NB4 (cell line): Measurements from ENCODE around the gene RAD51B.
"Not testable (repeated sequence)": the region's sequence is repeated elsewhere in the genome, so short reads cannot be mapped to it uniquely, and the experiment has no call there.

Experiments
- DNase-seq: peaks from one replicate; pipeline ENCODE4 v3.0.0; 2010; ENCODE audit warnings: low read depth
- H3K4me3 ChIP-seq: one replicate; pipeline ENCODE4 v1.5.1; 2011; ENCODE audit warnings: mild to moderate bottlenecking, low read depth, low read length, moderate library complexity
- CTCF ChIP-seq: IDR thresholded peaks from one replicate; pipeline ENCODE4 v1.5.1; 2012; ENCODE audit warnings: low read depth, low read length
- MAX ChIP-seq: IDR thresholded peaks from 2 replicates; pipeline ENCODE4 v1.6.1; 2011; ENCODE audit warnings: low read depth, low read length
- MYC ChIP-seq: IDR thresholded peaks from 2 replicates; pipeline ENCODE4 v1.6.1; 2011; ENCODE audit warnings: low read depth, low read length
- POLR2A ChIP-seq: IDR thresholded peaks from 2 replicates; pipeline ENCODE4 v1.6.1; 2011; ENCODE audit warnings: mild to moderate bottlenecking; ENCODE audit not compliant: insufficient read length; ENCODE audit errors: extremely low read depth

Gene RAD51B

GRCh38 chr14:67963960-67964812 is 144.6 kb downstream of the RAD51B start:
- no peak for DNase-seq
- TF ChIP-seq CTCF, result no peak
- TF ChIP-seq POLR2A, result no peak
- no peak for TF ChIP-seq MAX
- no peak for TF ChIP-seq MYC
- no peak overlapping the region for H3K4me3 ChIP-seq

- DNase-seq, result no peak
- H3K4me3 ChIP-seq, result no peak overlapping the region
- no peak for TF ChIP-seq POLR2A
- no peak for TF ChIP-seq MYC
- TF ChIP-seq CTCF, result no peak
- no peak for TF ChIP-seq MAX
Observed at GRCh38 chr14:67965696-67966095, 146.1 kb downstream of the RAD51B start.

- TF ChIP-seq MYC (no peak), CTCF (no peak), MAX (no peak), POLR2A (no peak)
- no peak overlapping the region for H3K4me3 ChIP-seq
- DNase-seq, result no peak
Observed at GRCh38 chr14:67967206-67967605, 147.6 kb downstream of the RAD51B start.

GRCh38 chr14:67967970-67968369 is 148.4 kb downstream of the RAD51B start:
- H3K4me3 ChIP-seq, DNase-seq: not testable (repeated sequence)

GRCh38 chr14:67970923-67971322 is 151.3 kb downstream of the RAD51B start:
- no peak for TF ChIP-seq POLR2A
- TF ChIP-seq MYC, result no peak
- no peak for TF ChIP-seq MAX
- no peak for TF ChIP-seq CTCF
- H3K4me3 ChIP-seq, result no peak overlapping the region
- no peak for DNase-seq

- TF ChIP-seq POLR2A, result no peak
- no peak for TF ChIP-seq CTCF
- TF ChIP-seq MAX, result no peak
- no peak for TF ChIP-seq MYC
- H3K4me3 ChIP-seq, result no peak overlapping the region
- no peak for DNase-seq
Observed at GRCh38 chr14:67971627-67972625, 152.3 kb downstream of the RAD51B start.
